RCC 7860 (cell line): Measurements from ENCODE around the gene SPEM2.
A peak's percentile ranks its signal among the peaks of the same experiment; 100 is the strongest.

Source experiments
- DNase-seq: peaks from one replicate; pipeline ENCODE4 v3.0.0-alpha.2; 2015; ENCODE audit warnings: low spot score
- FAIRE-seq: peaks from 2 replicates; lab custom pipeline; 2012; peaks lifted over from hg19 to GRCh38; lab: Jason Lieb, UNC

Gene SPEM2

DNA sequence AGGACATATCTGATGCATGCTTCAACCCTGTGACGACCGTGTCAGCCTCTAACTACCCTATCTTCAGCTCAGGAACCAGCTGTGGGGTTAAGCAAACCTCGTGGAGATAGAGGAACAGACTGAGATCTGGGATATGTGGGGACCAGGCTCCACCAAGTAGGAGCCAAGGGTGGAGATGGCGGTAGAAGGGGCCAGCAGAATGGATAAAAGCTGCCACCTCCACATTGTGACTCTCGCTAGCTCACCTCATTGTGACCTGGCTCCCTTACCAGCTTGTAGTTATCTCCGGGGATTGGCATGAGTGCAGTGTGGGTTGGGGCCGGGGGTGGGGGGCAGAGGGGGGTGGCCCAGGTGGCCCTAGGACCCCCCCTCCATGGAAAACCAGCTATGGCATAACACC lies at the start of gene SPEM2:
Gene SPEM2 (plus strand): TSS at position 301 of the 400 bp plus-strand sequence. CDS start 73 bp downstream, at position 374.
- DNase-seq, result no peak
- FAIRE-seq, result no peak

GRCh38 chr17:7379134-7379533 lies 46.3 kb upstream of the SPEM2 start:
- FAIRE-seq (no peak), DNase-seq (no peak)

DNA sequence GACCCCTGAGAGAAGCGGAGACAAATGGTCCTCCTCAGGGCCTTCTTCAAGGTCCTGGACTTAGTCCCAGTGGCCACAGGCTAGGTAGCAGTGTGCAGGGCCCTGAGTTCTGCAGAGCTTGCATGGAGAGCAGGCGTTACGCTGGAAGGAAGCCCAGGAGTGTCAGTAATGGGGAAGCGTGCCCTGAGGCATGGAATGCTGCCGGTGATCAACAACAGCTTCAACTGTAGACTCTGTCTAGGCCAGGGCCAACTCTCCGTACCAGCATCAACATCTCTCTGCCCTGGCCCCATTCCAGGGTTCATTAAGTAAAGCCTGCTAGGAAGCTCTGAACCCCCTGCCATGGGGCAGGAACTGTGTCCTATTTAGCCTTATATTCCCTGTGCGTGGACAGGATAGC lies 45.1 kb upstream of the SPEM2 start:
- DNase-seq (no peak), FAIRE-seq (no peak)

DNA sequence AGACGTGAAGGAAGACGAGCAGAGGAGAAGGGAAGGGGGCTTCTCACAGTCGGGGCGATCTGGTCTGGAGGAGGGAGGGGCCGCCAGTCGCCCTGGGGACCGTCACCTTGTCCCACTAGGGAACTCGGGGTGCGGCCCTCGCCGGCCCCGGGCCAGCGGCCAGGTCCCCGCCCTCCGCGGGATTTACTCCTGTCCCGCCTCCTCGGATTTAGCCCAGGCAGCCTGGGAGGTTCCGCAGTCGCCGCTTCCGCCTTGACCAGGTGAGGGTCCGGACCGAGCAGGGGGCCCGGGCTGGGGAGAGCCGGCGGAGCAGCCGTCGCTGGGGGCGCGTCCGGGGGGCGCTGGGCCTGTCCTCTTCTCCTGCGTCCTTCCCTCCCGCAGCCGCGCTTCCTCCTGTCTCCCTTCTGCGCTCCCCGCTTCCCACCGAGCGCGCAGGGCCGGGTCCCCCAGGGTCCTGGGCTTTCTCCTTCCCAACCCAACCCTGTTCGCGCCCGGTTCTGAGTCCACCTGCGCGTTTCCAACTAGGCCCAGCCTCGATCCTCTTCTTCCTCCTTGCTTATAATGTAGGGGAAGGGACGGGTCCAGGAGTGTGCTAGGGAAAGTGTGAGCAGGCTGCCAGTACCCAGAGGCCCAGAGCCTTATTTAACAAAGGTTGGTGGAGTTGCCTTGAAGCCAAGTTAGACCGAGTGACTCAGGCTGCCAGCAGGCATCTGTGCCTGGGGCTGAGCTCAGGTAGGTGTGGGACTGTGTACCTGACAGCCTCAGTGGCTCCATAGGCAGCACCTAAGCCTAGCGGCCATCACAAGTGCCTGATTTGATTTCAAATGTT lies 44.3 kb upstream of the SPEM2 start, which contains the start of gene TNK1:
Gene TNK1 (plus strand): TSS at position 235 of the 829 bp plus-strand sequence. CDS start 1,838 bp downstream, outside the sequence.
- FAIRE-seq (no peak), DNase-seq (no peak)

DNA sequence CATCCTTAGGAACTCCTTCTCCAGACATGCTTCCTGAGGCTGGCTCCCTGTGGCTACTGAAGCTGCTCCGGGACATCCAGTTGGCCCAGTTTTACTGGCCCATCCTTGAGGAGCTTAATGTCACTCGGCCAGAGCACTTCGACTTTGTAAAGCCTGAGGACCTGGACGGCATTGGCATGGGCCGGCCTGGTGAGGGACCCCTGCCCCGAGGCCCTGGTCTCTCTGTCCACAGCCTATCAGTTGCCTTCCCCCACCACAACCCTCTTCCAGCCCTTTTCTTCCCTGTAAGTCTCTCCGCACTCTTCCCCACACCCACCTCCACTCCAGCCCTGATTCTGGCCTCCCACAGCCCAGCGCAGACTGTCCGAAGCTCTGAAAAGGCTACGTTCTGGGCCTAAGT lies 42.5 kb upstream of the SPEM2 start:
- no peak for FAIRE-seq
- no peak for DNase-seq

- DNase-seq (no peak), FAIRE-seq (no peak)
These were observed 42.1 kb upstream of the SPEM2 start for GRCh38 chr17:7383371-7383741.

GRCh38 chr17:7383742-7384488 lies 41.5 kb upstream of the SPEM2 start:
- FAIRE-seq, result no peak
- DNase-seq, result no peak

GRCh38 chr17:7384489-7385081 lies 40.8 kb upstream of the SPEM2 start:
- no peak for DNase-seq

GRCh38 chr17:7388856-7389255 lies 36.6 kb upstream of the SPEM2 start:
- no peak for FAIRE-seq
- DNase-seq, result no peak

More at GRCh38 chr17:7384489-7385081, 40.8 kb upstream of the SPEM2 start:
- FAIRE-seq, result no peak

- no peak for FAIRE-seq
- DNase-seq, result no peak
These were observed 35.2 kb upstream of the SPEM2 start for GRCh38 chr17:7389924-7390910.

DNA sequence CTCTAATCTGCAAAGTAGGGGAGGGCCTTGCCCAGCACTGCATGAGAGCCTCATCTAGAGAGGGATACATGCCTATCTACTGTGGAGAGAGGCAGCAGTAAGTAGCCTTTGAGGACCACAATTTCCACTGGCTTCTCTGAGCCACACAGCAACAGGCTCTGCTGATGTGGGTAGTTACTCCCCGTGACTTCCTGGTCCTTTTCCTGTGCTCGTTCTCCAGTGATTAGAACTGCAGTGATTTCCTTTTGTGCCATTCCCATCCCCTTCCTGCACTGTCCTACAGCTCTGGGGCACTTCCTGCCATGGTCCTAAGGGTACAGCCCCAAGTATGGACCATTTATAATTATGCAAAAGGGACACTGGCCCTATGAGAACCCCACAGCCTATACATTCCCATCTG lies 34.1 kb upstream of the SPEM2 start:
- FAIRE-seq, result no peak

DNA sequence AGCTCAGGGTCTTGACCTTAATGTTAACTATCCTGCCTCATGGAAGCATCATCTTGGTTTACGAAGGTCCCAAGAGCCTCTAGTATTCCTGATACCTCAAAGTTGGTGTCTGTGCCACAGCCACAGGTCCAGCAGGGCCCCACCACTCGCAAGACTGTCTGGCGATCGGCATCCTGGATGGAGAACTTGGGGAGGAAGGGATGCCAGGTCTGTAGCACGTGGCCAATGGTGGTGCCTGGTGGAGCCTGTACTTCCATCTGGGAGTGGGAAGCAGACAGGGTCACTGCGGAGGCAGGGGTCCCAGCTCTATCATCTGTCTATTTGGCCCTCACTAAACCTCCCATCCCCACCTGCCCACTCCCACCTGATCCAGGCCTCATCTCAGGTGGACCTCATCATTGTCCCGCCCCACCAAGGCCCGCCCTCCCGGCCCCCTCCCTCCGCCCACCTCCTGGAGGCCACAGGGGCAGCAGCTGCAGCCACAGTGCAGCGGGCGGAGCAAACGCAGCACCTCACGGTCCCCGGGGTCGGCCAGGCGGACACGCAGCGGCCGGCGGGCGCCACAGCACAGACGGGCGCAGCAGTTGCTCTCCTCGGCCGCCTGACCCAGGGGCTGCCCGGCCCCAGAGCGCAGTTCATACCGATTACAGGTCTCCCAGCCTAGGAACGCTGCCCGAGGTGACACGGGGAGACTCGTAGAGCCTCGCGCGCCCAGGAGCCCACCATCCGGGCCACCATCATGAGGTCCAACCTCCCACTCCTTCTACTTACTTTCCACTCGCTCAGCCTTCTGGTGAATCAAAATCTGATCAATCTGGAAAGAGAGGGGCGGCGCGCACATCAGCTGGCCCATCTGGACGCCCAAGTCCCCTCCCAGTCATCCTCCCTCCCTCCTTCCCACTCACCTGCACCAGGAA lies 32.5 kb upstream of the SPEM2 start:
- no peak for DNase-seq

More for the DNA sequence above, 34.1 kb upstream of the SPEM2 start:
- no peak for DNase-seq

GRCh38 chr17:7393613-7394451 lies 31.6 kb upstream of the SPEM2 start:
- FAIRE-seq, result no peak
- DNase-seq, result no peak

More for the DNA sequence above, 32.5 kb upstream of the SPEM2 start:
- FAIRE-seq, result no peak

- FAIRE-seq, result no peak
- DNase-seq, result peak; percentile 74
These were observed 30.8 kb upstream of the SPEM2 start, which contains the start of gene PLSCR3 for GRCh38 chr17:7394452-7395191. Gene PLSCR3 (minus strand): TSS chr17:7394525. CDS start chr17:7394110, 415 bp downstream.

- DNase-seq (no peak), FAIRE-seq (no peak)
These were observed 29.3 kb upstream of the SPEM2 start for GRCh38 chr17:7396147-7396546.

- no peak for FAIRE-seq
- DNase-seq, result no peak
These were observed 26.8 kb upstream of the SPEM2 start for GRCh38 chr17:7398612-7399011.

GRCh38 chr17:7403043-7403726 lies 22.2 kb upstream of the SPEM2 start:
- DNase-seq (no peak), FAIRE-seq (no peak)
